ENCODE results near the gene ZBTB7C.

DNA sequence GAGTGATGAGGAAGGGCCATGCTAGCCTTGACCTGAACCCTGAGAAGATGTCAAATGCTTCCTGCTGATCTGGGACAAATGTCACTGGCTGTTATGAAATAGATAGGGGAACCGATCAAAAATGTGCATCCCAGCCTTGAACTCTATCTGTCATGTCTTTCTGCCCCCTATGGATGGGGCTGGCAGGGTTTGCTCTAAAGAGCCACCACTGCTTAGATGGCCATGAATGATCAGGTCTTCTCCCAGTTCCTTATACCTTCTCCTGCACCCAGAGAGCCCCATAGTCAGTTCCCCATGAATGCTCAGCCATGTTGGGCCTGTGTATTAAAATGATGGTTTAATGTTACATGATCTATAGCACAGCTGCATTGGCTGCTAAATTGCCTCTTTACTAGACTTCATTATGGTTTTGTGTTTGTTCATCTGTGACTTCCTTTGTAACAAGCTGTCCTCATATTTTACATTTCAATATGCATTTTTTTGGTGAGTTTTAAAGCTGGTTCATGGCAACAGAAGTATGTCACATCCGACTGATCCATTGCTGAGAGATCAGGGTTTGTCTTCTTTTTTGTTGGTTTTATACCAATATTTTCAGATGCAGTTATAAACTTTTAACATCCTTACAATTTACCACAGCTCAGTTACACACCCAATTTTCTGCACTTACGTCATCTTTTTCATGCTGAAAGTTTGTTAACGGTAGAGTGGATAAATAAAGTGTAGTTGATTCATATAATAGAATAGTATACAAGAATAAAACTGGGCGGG lies 422.4 kb downstream of the ZBTB7C start:
- TF ChIP-seq, protein P1, sequence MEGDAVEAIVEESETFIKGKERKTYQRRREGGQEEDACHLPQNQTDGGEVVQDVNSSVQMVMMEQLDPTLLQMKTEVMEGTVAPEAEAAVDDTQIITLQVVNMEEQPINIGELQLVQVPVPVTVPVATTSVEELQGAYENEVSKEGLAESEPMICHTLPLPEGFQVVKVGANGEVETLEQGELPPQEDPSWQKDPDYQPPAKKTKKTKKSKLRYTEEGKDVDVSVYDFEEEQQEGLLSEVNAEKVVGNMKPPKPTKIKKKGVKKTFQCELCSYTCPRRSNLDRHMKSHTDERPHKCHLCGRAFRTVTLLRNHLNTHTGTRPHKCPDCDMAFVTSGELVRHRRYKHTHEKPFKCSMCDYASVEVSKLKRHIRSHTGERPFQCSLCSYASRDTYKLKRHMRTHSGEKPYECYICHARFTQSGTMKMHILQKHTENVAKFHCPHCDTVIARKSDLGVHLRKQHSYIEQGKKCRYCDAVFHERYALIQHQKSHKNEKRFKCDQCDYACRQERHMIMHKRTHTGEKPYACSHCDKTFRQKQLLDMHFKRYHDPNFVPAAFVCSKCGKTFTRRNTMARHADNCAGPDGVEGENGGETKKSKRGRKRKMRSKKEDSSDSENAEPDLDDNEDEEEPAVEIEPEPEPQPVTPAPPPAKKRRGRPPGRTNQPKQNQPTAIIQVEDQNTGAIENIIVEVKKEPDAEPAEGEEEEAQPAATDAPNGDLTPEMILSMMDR (conservative IDR thresholded peaks at IDR 0.05; ENCODE audit: low read depth, low read length) = no peak
- TF ChIP-seq POLR2A (IDR thresholded peaks at IDR 0.05; ENCODE audit: low read depth, low read length) = no peak
- TF ChIP-seq CHD1 (IDR thresholded peaks at IDR 0.05; ENCODE audit: low read depth, low read length) = no peak
- no peak for TF ChIP-seq FOS (IDR thresholded peaks at IDR 0.05; ENCODE audit: low read depth, low read length)
- TF ChIP-seq MXI1 (IDR thresholded peaks at IDR 0.05; ENCODE audit: borderline replicate concordance, low read depth, low read length) = no peak
- no peak for TF ChIP-seq BHLHE40 (IDR thresholded peaks at IDR 0.05; ENCODE audit: low read depth, low read length)
- TF ChIP-seq SMC3 (IDR thresholded peaks at IDR 0.05; ENCODE audit: low read depth, low read length) = no peak
- no peak for TF ChIP-seq MAFK (IDR thresholded peaks at IDR 0.05; ENCODE audit: low read depth, low read length)
- TF ChIP-seq RAD21 (IDR thresholded peaks at IDR 0.05; ENCODE audit: low read length) = no peak
- no peak for TF ChIP-seq CEBPB (IDR thresholded peaks at IDR 0.05; ENCODE audit: low read depth, low read length)
- no peak for TF ChIP-seq RCOR1 (IDR thresholded peaks at IDR 0.05; ENCODE audit: insufficient replicate concordance, low read length)
- TF ChIP-seq MAZ (IDR thresholded peaks at IDR 0.05; ENCODE audit: borderline replicate concordance, low read depth, low read length) = no peak
- TF ChIP-seq, protein P2, sequence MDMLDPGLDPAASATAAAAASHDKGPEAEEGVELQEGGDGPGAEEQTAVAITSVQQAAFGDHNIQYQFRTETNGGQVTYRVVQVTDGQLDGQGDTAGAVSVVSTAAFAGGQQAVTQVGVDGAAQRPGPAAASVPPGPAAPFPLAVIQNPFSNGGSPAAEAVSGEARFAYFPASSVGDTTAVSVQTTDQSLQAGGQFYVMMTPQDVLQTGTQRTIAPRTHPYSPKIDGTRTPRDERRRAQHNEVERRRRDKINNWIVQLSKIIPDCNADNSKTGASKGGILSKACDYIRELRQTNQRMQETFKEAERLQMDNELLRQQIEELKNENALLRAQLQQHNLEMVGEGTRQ (IDR thresholded peaks at IDR 0.05; ENCODE audit: low read depth, low read length) = no peak
